ENCODE data around the gene EIF3I.

Gene EIF3I

GRCh38 chr1:32221980-32222755, at the start of gene EIF3I, which contains the start of gene TMEM234:
Gene EIF3I, plus strand, starts transcription at chr1:32222407. Its CDS starts 35 bp downstream, at chr1:32222442.
Gene TMEM234, minus strand, starts transcription at chr1:32222353. Its CDS starts 31 bp downstream, at chr1:32222322.
- DNase-seq, result peak; percentile 96

- no peak for DNase-seq
These were observed 49.5 kb upstream of the EIF3I start for GRCh38 chr1:32172621-32173245.

GRCh38 chr1:32178380-32179192, 43.6 kb upstream of the EIF3I start:
- peak; percentile 46 for DNase-seq

GRCh38 chr1:32179193-32179442, 43.1 kb upstream of the EIF3I start:
- no peak for DNase-seq

- DNase-seq, result peak; percentile 96
These were observed 42.6 kb upstream of the EIF3I start, which contains the start of gene TXLNA for GRCh38 chr1:32179443-32180185. Gene TXLNA, plus strand, starts transcription at chr1:32179675. Its CDS starts 671 bp downstream, at chr1:32180346.

GRCh38 chr1:32180186-32181060, 41.8 kb upstream of the EIF3I start:
- DNase-seq, result peak; percentile 53

- no peak for DNase-seq
These were observed 41.1 kb upstream of the EIF3I start for GRCh38 chr1:32181065-32181464.

GRCh38 chr1:32181563-32181962, 40.6 kb upstream of the EIF3I start:
- DNase-seq, result no peak

GRCh38 chr1:32182060-32182459, 40.1 kb upstream of the EIF3I start:
- DNase-seq, result no peak

GRCh38 chr1:32184650-32185049, 37.6 kb upstream of the EIF3I start:
- no peak for DNase-seq

GRCh38 chr1:32186077-32186476, 36.1 kb upstream of the EIF3I start:
- DNase-seq, result no peak

GRCh38 chr1:32186491-32186890, 35.7 kb upstream of the EIF3I start:
- DNase-seq, result no peak

GRCh38 chr1:32187850-32188249, 34.4 kb upstream of the EIF3I start:
- DNase-seq, result no peak

GRCh38 chr1:32192220-32192948, 29.8 kb upstream of the EIF3I start:
- DNase-seq, result no peak

GRCh38 chr1:32194984-32195383, 27.2 kb upstream of the EIF3I start:
- DNase-seq, result no peak

GRCh38 chr1:32195531-32195930, 26.7 kb upstream of the EIF3I start:
- no peak for DNase-seq

- no peak for DNase-seq
These were observed 26.0 kb upstream of the EIF3I start for GRCh38 chr1:32195972-32196823.

- DNase-seq, result no peak
These were observed 25.1 kb upstream of the EIF3I start for GRCh38 chr1:32197074-32197473.

GRCh38 chr1:32197837-32198236, 24.4 kb upstream of the EIF3I start:
- DNase-seq, result no peak
